GM12875 (cell line): ENCODE data around the gene AHDC1.

ENCODE experiments used
- H3K4me3 ChIP-seq: one replicate; pipeline ENCODE4 v1.5.1; 2011; ENCODE audit warnings: low read depth, low read length, control low read depth
- CTCF ChIP-seq: IDR thresholded peaks from 2 replicates; pipeline ENCODE4 v1.5.1; 2011; ENCODE audit warnings: low read depth, mild to moderate bottlenecking, control low read depth, inconsistent platforms, low read length, moderate library complexity, borderline replicate concordance; ENCODE audit not compliant: insufficient read depth

Gene AHDC1

GRCh38 chr1:27522432-27523336, 81.3 kb downstream of the AHDC1 start:
- 0 out of 2 replicates have a peak, but pooled peaks have one; percentile 19 for TF ChIP-seq CTCF
- H3K4me3 ChIP-seq: no peak overlapping the region

- no peak for TF ChIP-seq CTCF
- H3K4me3 ChIP-seq: no peak overlapping the region
Observed at GRCh38 chr1:27521861-27522431, 82.0 kb downstream of the AHDC1 start.

- no peak for TF ChIP-seq CTCF
- no peak overlapping the region for H3K4me3 ChIP-seq
Observed at GRCh38 chr1:27521336-27521831, 82.6 kb downstream of the AHDC1 start.

- no peak overlapping the region for H3K4me3 ChIP-seq
- no peak for TF ChIP-seq CTCF
Observed at GRCh38 chr1:27520651-27521050, 83.3 kb downstream of the AHDC1 start.

GRCh38 chr1:27519331-27520258, 84.3 kb downstream of the AHDC1 start:
- no peak for TF ChIP-seq CTCF
- H3K4me3 ChIP-seq: no peak overlapping the region

- no peak for TF ChIP-seq CTCF
- H3K4me3 ChIP-seq: no peak overlapping the region
Observed at GRCh38 chr1:27518808-27519207, 85.1 kb downstream of the AHDC1 start.
